Right lobe of liver (tissue), 6 donors: Measurements from ENCODE around the gene TBC1D24. TPM values are rescaled to one million over a fixed set of nuclear protein-coding genes. Genes with fewer than 3 reads are reported as not detected.
"Not testable (repeated sequence)": the region's sequence is repeated elsewhere in the genome, so short reads cannot be mapped to it uniquely, and the experiment has no call there.

Experiments
- ATAC-seq, 4 donors: fragments of 200-7000 bp; cut with Tn5 transposase; one replicate each; pipeline ENCODE4 v1.9.1; 2020; ENCODE audit warnings: mild to moderate bottlenecking in 4 of 4, moderate library complexity in 4 of 4
- DNase-seq, 3 donors: peaks; one replicate each; pipeline ENCODE4 v3.0.0-alpha.2; 2020
- H3K27ac ChIP-seq, 3 donors: fragments of 200-600 bp; one replicate each; pipeline ENCODE4 v1.8.0; 2022
- H3K27me3 ChIP-seq, 2 donors: fragments of 200-600 bp; one replicate each; pipeline ENCODE4 v1.8.0; 2022
- H3K36me3 ChIP-seq, 4 donors: fragments of 200-600 bp; sonication (generic) in 1 of 4; one replicate each; pipeline versions ENCODE4 v1.5.1 to v1.8.0; 2017 to 2022; ENCODE audit warnings: control low read depth in 1 of 4
- H3K4me1 ChIP-seq, 4 donors: fragments of 200-600 bp; sonication (generic) in 1 of 4; one replicate each; pipeline versions ENCODE4 v1.5.1 to v1.8.0; 2017 to 2022; ENCODE audit warnings: control low read depth in 1 of 4
- H3K4me3 ChIP-seq, 3 donors: fragments of 200-600 bp; one replicate each; pipeline ENCODE4 v1.8.0; 2022
- H3K9me3 ChIP-seq, 4 donors: fragments of 200-600 bp; sonication (generic) in 1 of 4; one replicate each; pipeline versions ENCODE4 v1.5.1 to v1.8.0; 2017 to 2022; ENCODE audit warnings: control low read depth in 1 of 4
- POLR2A ChIP-seq: fragments of 450-650 bp; IDR thresholded peaks from one replicate; pipeline ENCODE4 v1.6.1; 2017; ENCODE audit warnings: antibody characterized with exemption, mild to moderate bottlenecking
- WGBS: methylation state at CpG from one replicate; pipeline ENCODE4 v1.1.6; 2018; ENCODE audit warnings: low coverage, low lambda C conversion rate; ENCODE audit not compliant: insufficient coverage; ENCODE audit errors: missing lambda C conversion rate; 5-methylcytosine and 5-hydroxymethylcytosine counted together
- intact Hi-C, 2 donors: fragments of 100-400 bp; cut with DNase I; formaldehyde crosslinking; loops; one replicate each; pipeline versions ENCODE4 v1.11.2 to v1.14.1; 2022
- total RNA-seq, 6 experiments: library from RNA; depleted of rRNA in 2 of 6; stranded (reverse); fragments of >200 nt in 2 of 6; fragmentation: NEBNext Ultra II Directional in 3 of 6; extraction: Animal tissue kit (Norgen Biotek cat#: 25700) in 3 of 6; gene quantifications; one replicate each; pipeline versions ENCODE4 v1.1.0 to v1.2.4, GENCODE V29; 2016 to 2023
- TF ChIP-seq, protein P1 (sequence below), 4 donors: fragments of 200-600 bp in 3 of 4; fragments of 450-650 bp in 1 of 4; IDR thresholded peaks; one replicate each; pipeline versions ENCODE4 v1.5.1 to v1.8.0; 2016 to 2022; ENCODE audit warnings: antibody characterized with exemption in 4 of 4, mild to moderate bottlenecking in 2 of 4
- donor health status: DM: no; HTN: yes; CAD: no.
- donor health status: DM: no; HTN: no; CAD: no.
- donor health status: DM: no; HTN: no; CAD: no.
- donor health status: DM: no; HTN: yes; CAD: no.
- donor health status: DM: no; HTN: yes; CAD: no.

Gene TBC1D24
- total RNA-seq, 6 experiments from 2014 or later: 14.9 to 22.7 (median 17.5) TPM

DNA sequence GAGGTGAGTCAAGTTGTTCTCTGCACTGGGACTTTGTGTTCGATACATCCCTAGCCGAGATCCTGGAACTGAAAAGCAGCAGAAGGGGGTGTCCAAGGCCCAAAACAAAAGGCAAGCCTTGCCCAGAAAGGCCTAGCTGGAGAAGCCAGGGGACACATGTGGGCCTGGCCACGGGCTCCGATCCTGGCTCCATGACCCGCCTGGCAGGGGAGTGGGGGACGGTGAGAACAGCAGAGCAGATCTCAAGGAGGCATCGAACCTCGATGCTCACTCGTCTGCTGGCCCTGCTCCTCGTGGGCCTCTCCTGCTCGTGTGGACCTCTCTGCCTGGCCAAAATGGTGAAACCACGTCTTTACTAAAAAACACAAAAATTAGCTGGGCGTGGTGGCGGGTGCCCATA, 36.8 kb upstream of the TBC1D24 start:
- no peak for TF ChIP-seq POLR2A
- TF ChIP-seq, protein P1, sequence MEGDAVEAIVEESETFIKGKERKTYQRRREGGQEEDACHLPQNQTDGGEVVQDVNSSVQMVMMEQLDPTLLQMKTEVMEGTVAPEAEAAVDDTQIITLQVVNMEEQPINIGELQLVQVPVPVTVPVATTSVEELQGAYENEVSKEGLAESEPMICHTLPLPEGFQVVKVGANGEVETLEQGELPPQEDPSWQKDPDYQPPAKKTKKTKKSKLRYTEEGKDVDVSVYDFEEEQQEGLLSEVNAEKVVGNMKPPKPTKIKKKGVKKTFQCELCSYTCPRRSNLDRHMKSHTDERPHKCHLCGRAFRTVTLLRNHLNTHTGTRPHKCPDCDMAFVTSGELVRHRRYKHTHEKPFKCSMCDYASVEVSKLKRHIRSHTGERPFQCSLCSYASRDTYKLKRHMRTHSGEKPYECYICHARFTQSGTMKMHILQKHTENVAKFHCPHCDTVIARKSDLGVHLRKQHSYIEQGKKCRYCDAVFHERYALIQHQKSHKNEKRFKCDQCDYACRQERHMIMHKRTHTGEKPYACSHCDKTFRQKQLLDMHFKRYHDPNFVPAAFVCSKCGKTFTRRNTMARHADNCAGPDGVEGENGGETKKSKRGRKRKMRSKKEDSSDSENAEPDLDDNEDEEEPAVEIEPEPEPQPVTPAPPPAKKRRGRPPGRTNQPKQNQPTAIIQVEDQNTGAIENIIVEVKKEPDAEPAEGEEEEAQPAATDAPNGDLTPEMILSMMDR (IDR thresholded peaks at IDR 0.05): no peak
- Histone ChIP-seq H3K4me1 (no peaks in the 10 kb centered on the region), H3K4me3 (no peak overlapping the region), H3K27me3 (no peaks in the 10 kb centered on the region), H3K9me3 (no peaks in the 10 kb centered on the region), H3K27ac (no peak overlapping the region), H3K36me3 (no peaks in the 10 kb centered on the region)
- intact Hi-C loops: loop anchor here in 1 of 2 donors (10.0 kb wide), 1 partner anchor 57 kb away; no protein-coding TSS in a partner anchor
- ATAC-seq (no peak), DNase-seq (no peak)
- WGBS: 90% methylated on average over 9 of the region's 14 CpGs

DNA sequence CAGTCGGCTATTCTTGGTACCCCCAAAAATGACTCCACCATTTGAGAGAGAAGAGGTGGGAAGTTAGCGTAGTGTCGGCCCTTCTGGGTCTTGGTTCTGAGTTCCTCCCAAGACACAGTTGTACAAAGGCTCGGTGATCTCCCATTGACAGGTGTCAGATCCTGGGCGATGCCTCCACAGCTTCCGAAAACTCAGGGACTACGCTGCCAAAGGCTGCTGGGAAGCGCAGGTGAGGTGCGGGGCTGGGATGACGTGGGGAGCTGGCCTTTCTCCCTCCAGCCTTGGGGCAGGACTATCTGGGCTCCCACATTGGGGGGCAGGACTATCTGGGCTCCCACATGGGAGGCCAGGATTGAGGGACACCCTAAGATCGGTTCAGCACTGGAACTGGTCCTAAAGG, 35.3 kb upstream of the TBC1D24 start:
- intact Hi-C loops: loop anchor here in 1 of 2 donors (10.0 kb wide), 1 partner anchor 55 kb away; no protein-coding TSS in a partner anchor
- WGBS: 100% methylated on average over 1 of the region's 11 CpGs
- ATAC-seq (no peak), DNase-seq (no peak)
- Histone ChIP-seq H3K27me3 (no peaks in the 10 kb centered on the region), H3K36me3 (no peaks in the 10 kb centered on the region), H3K9me3 (no peaks in the 10 kb centered on the region), H3K27ac (no peak overlapping the region), H3K4me3 (no peak overlapping the region), H3K4me1 (no peaks in the 10 kb centered on the region)
- TF ChIP-seq, protein P1 (IDR thresholded peaks at IDR 0.05): no peak
- no peak for TF ChIP-seq POLR2A

DNA sequence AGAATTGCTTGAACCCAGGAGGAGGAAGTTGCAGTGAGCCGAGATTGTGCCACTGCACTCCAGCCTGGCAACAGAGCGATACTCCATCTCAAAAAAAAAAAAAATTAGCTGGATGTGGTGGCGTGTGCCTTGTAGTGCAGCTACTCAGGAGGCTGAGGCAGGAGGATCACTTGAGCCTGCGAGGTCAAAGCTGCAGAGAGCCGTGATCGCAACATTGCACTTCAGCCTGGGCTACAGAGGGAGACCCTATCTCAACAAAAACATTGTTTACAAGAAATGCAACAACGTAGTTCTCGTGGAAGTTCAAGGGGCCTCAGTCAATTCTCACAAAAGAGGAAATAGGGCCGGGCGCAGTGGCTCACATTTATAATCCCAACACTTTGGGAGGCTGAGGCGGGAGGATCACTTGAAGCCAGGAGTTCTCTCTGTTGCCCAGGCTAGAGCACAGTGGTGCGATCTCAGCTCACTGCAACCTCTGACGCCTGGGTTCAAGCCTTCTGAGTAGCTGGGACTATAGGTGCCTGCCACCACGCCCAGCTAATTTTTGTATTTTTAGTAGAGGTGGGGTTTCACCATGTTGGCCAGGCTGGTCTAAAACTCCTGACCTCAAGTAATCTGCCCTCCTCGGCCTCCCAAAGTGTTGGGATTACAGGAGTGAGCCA, 33.7 kb upstream of the TBC1D24 start:
- H3K4me3 ChIP-seq, ATAC-seq, H3K27me3 ChIP-seq, DNase-seq, H3K9me3 ChIP-seq, H3K36me3 ChIP-seq, H3K27ac ChIP-seq, intact Hi-C loops, H3K4me1 ChIP-seq: not testable (repeated sequence)
- WGBS: 56% methylated on average over 3 of the region's 15 CpGs

DNA sequence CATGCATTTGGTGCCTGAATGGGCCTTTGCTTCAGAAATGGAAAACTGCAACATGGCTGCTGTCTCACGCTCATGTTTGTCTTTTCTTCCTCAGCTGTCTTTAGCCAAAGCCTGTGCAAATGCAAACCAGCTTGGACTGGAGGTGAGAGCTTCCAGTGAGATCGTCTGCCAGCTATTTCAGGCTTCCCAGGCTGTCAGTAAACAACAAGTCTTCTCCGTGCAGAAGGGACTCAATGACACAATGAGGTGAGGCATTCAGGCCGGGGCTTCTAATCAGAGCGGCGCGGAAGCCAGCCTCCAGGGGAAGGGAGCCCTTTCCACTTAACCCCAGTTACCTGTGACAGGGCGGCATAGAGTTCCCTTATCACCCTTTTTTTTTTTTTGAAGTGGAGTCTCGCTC, 31.4 kb upstream of the TBC1D24 start:
- H3K27me3 ChIP-seq: no peaks in the 10 kb centered on the region
- DNase-seq (no peak), ATAC-seq (no peak)
- no peak overlapping the region for H3K27ac ChIP-seq
- 82% methylated on average over 5 of the region's 9 CpGs for WGBS
- no peaks in the 10 kb centered on the region for H3K9me3 ChIP-seq
- no peaks in the 10 kb centered on the region for H3K36me3 ChIP-seq
- TF ChIP-seq, protein P1 (IDR thresholded peaks at IDR 0.05): no peak
- TF ChIP-seq POLR2A: no peak
- no peaks in the 10 kb centered on the region for H3K4me1 ChIP-seq
- no peak overlapping the region for H3K4me3 ChIP-seq
- intact Hi-C loops: no loop called here

DNA sequence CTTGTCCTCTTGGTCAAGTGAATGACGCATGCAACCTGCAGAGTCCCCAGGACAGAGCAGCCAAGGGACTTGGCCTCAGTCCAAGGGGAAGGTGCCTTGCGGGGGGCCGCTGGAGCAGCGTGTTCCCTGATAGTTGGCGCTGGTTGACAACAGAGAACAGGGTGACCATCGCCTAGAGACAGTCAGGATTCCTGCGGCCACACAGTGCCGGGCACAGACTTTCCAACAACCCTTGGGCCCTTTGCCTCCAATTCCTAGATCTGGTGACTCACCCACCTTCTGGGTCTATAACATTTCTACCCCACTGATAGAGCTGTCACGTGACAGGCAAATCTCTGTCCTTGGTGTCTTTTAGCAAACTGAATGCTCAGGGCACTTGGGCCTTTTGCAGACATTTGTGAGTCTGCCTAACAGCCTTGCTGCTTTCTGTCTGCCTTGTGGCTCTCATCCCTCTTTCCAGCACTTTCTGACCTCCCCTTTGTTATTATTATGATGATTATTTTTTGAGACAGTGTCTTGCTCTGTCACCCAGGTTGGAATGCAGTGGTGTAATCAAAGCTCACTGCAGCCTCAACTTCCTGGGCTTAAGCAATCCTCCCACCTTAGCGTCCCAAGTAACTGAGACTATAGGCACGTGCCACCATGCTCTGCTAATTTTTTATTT, 26.9 kb upstream of the TBC1D24 start:
- H3K27me3 ChIP-seq: no peaks in the 10 kb centered on the region
- intact Hi-C loops: no loop called here
- no peaks in the 10 kb centered on the region for H3K9me3 ChIP-seq
- no peak overlapping the region for H3K4me3 ChIP-seq
- no peak overlapping the region for H3K27ac ChIP-seq
- DNase-seq (no peak), ATAC-seq (no peak)
- no peaks in the 10 kb centered on the region for H3K4me1 ChIP-seq
- no peaks in the 10 kb centered on the region for H3K36me3 ChIP-seq
- TF ChIP-seq, protein P1 (IDR thresholded peaks at IDR 0.05): no peak
- no peak for TF ChIP-seq POLR2A
- WGBS: 82% methylated on average over 6 of the region's 11 CpGs
